ENCODE measurements around the gene KCNQ4.

The KCNQ4 gene

DNA sequence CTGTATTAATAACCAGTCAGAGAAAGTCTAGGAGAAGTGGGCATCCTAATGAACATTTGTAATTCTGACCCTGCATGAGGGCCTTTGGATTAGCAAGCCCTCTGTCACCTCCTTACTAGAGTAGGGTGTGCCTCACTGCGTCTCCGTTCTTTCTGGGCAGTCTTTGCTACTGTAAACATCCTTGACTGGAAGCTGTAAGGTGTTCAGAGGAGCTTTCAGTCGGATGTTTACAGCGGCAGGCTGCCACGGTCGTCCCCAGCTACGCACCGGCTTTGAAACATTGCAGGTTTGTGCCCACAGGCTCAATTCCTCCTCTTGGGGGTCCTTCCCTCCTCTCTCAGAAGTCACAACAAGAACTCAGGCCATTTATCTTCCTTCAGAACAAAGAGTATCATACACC lies 29.4 kb upstream of the KCNQ4 start:
- FAIRE-seq (no peak), DNase-seq (ENCODE audit: insufficient read length, low spot score) (no peak)

GRCh38 chr1:40755067-40755466 lies 28.5 kb upstream of the KCNQ4 start:
- FAIRE-seq = no peak

GRCh38 chr1:40756523-40756922 lies 27.1 kb upstream of the KCNQ4 start:
- FAIRE-seq (no peak), DNase-seq (ENCODE audit: insufficient read length, low spot score) (no peak)

More at GRCh38 chr1:40755067-40755466, 28.5 kb upstream of the KCNQ4 start:
- DNase-seq (ENCODE audit: insufficient read length, low spot score) = no peak

- no peak for FAIRE-seq
- DNase-seq (ENCODE audit: insufficient read length, low spot score) = no peak
Measured at GRCh38 chr1:40757084-40757483, 26.5 kb upstream of the KCNQ4 start.

DNA sequence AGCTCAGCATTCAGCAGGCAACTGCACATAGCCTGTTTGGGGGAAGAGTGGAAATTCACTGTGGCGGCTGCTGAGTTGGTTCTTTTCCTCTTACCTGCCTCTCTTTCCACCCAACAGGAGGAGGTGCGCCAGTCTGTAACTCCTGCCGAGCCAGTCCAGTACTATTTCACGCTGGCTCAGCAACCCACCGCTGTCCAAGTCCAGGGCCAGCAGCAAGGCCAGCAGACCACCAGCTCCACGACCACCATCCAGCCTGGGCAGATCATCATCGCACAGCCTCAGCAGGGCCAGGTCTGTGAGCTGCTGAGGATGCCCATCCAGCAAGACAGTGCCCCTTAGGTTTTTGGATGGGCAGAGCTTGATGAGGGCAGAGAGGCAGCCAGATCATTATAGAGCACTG lies 25.6 kb upstream of the KCNQ4 start:
- DNase-seq (ENCODE audit: insufficient read length, low spot score) (no peak), FAIRE-seq (no peak)

- FAIRE-seq (no peak), DNase-seq (ENCODE audit: insufficient read length, low spot score) (no peak)
Measured at GRCh38 chr1:40758578-40759343, 24.8 kb upstream of the KCNQ4 start.

GRCh38 chr1:40760984-40761383 lies 22.6 kb upstream of the KCNQ4 start:
- DNase-seq (ENCODE audit: insufficient read length, low spot score) (no peak), FAIRE-seq (no peak)

GRCh38 chr1:40762144-40762923 lies 21.3 kb upstream of the KCNQ4 start:
- FAIRE-seq (peak; percentile 82), DNase-seq (ENCODE audit: insufficient read length, low spot score) (no peak)

- FAIRE-seq = peak; percentile 94
Measured at GRCh38 chr1:40763742-40764532, 19.6 kb upstream of the KCNQ4 start.

GRCh38 chr1:40764981-40765380 lies 18.6 kb upstream of the KCNQ4 start:
- DNase-seq (ENCODE audit: insufficient read length, low spot score) = no peak
- no peak for FAIRE-seq

More at GRCh38 chr1:40763742-40764532, 19.6 kb upstream of the KCNQ4 start:
- DNase-seq (ENCODE audit: insufficient read length, low spot score) = no peak

DNA sequence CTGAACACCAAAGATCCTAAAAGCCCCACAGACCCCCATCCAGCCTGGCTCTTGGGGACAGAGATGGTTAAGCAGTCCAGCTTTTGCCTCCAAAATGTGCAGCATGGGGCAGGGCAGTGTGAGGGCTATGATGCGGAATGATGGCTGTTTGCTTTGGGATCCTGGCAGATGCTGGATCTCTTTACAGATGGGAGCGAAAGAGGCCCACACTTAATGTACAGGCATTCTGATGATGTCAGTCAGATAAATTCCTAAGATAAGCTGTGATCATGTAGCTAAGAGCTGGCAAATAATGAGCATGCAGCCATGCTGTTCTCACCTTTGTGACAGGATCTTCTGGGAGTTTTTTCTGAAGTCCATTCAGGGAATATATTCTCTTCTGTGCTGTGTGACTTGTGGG lies 17.6 kb upstream of the KCNQ4 start:
- DNase-seq (ENCODE audit: insufficient read length, low spot score) = no peak
- peak; percentile 53 for FAIRE-seq

GRCh38 chr1:40766560-40766959 lies 17.0 kb upstream of the KCNQ4 start:
- FAIRE-seq (no peak), DNase-seq (ENCODE audit: insufficient read length, low spot score) (no peak)

- DNase-seq (ENCODE audit: insufficient read length, low spot score) (no peak), FAIRE-seq (peak; percentile 18)
Measured at GRCh38 chr1:40768146-40768990, 15.2 kb upstream of the KCNQ4 start.

DNA sequence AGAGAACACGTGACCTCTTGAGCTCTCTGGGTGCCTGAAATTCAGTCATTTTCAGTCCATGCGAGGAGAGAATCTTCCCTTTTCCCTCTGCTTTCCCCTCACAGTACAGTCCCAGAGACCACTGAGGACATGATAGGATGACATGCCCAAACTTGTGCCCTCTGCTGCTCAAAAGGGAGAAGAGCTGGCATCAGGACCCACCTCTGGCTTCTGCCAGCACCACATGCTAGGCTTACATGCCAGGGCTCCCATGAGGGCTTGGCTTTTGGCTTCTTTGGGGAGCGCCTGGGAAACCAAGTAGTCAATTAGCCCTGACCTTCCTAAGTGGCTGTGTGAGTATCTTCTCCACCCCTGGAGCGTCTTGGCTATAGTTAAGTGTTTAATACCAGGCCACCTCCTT lies 13.8 kb upstream of the KCNQ4 start:
- FAIRE-seq (no peak), DNase-seq (ENCODE audit: insufficient read length, low spot score) (no peak)

DNA sequence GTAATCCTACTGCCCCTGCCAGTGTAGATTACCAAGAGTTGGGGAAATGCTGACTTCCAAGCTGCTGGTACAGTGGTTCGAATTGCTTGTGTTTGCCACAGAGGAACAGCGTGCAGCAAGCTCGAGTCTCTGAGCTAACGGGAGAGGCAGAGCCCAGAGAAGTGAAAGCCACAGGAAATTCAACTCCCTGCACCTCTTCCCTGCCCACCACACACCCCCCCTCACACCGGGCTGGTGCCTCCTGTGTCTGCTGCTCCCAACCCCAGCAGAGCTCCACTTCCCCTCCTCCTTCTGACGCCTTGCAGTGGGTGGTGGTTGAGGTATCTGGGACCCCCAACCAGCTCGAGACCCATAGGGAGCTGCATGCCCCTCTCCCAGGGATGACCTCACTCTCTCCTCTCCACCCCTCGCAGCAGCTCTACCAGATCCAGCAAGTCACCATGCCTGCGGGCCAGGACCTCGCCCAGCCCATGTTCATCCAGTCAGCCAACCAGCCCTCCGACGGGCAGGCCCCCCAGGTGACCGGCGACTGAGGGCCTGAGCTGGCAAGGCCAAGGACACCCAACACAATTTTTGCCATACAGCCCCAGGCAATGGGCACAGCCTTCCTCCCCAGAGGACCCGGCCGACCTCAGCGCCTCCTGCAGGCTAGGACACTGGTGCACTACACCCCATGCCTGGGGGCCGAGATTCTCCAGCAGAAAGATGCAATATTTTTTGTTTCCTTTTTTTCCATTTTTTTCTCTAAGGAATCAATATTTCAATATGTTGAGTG lies 13.1 kb upstream of the KCNQ4 start:
- no peak for FAIRE-seq
- DNase-seq (ENCODE audit: insufficient read length, low spot score) = no peak

GRCh38 chr1:40772146-40772955 lies 11.2 kb upstream of the KCNQ4 start:
- no peak for FAIRE-seq
- no peak for DNase-seq (ENCODE audit: insufficient read length, low spot score)

- DNase-seq (ENCODE audit: insufficient read length, low spot score) (no peak), FAIRE-seq (no peak)
Measured at GRCh38 chr1:40773748-40774265, 9.8 kb upstream of the KCNQ4 start.

DNA sequence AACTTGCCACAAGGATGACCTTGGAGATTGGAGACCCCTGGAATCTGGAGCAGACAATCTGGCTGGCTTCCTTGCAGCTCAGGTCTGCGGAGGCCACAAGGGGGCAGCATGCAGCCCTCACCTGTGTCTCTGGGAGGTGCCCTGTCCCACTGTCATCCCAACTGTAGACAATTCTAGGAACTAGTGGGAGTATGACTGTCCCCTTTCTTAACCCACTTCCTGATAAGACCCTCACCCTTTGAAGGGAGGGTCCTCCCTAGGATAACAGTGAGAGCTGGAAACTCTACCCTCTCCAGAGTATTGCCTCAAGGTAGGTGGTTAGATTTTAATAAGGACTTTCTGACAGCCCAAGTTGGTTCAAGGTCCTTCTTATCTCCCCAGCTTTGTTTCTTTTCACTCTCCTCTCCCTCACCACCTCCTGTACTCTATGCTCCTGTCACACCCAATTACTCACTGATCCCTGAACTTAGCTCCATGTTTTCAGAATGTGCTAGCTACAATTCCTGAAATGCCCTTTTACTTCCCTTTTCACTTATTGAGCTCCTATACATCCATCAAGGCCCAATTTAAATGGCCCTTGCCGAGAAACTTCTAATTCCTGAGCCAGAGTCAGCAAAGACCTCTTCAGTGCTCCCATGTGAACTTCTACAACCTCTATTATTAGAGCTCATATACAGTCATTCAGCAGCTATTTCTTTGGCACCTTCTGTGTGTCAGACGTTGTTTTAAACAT lies 9.2 kb upstream of the KCNQ4 start:
- peak; percentile 70 for FAIRE-seq
- no peak for DNase-seq (ENCODE audit: insufficient read length, low spot score)

Data from GM19239 (cell line).